Transverse colon (tissue), 3 donors: ENCODE data around the gene EP300.

ENCODE experiments used
- CTCF ChIP-seq, 5 experiments: fragments of 200-600 bp in 3 of 5; fragments of 450-650 bp in 2 of 5; sonication (generic) in 3 of 5; IDR thresholded peaks; 1 replicate in 2 of 5; 2 replicates in 3 of 5; pipeline ENCODE4 v1.5.1; 2016 to 2017; ENCODE audit warnings: antibody characterized with exemption in 5 of 5, inconsistent platforms in 3 of 5, mild to moderate bottlenecking in 2 of 5, moderate library complexity in 1 of 5
- EP300 ChIP-seq: sonication (generic); formaldehyde crosslinking; IDR thresholded peaks from one replicate; pipeline ENCODE4 v1.6.1; 2017; ENCODE audit warnings: antibody characterized with exemption, low read depth
- POLR2A ChIP-seq: fragments of 450-650 bp; IDR thresholded peaks from one replicate; pipeline ENCODE4 v1.6.1; 2016; ENCODE audit warnings: antibody characterized with exemption, mild to moderate bottlenecking, moderate library complexity

DNA sequence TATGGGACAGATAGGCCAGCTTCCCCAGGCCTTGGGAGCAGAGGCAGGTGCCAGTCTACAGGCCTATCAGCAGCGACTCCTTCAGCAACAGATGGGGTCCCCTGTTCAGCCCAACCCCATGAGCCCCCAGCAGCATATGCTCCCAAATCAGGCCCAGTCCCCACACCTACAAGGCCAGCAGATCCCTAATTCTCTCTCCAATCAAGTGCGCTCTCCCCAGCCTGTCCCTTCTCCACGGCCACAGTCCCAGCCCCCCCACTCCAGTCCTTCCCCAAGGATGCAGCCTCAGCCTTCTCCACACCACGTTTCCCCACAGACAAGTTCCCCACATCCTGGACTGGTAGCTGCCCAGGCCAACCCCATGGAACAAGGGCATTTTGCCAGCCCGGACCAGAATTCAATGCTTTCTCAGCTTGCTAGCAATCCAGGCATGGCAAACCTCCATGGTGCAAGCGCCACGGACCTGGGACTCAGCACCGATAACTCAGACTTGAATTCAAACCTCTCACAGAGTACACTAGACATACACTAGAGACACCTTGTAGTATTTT is 86.1 kb downstream of the EP300 start:
- TF ChIP-seq CTCF (IDR thresholded peaks at IDR 0.05) (no peak), EP300 (no peak), POLR2A (no peak)
